Peyer's patch (tissue), 4 donors: ENCODE data around the gene SPC24.

Experiments used
- POLR2A ChIP-seq, 2 donors: fragments of 450-650 bp; IDR thresholded peaks; one replicate each; pipeline ENCODE4 v1.5.1; 2017; ENCODE audit warnings: antibody characterized with exemption in 2 of 2, mild to moderate bottlenecking in 2 of 2, moderate library complexity in 2 of 2
- TF ChIP-seq, protein P1 (sequence below), 6 experiments: fragments of 450-650 bp in 4 of 6; fragments of 200-600 bp in 2 of 6; sonication (generic) in 1 of 6; IDR thresholded peaks; one replicate each; pipeline ENCODE4 v1.5.1; 2017 to 2019; ENCODE audit warnings: antibody characterized with exemption in 6 of 6, mild to moderate bottlenecking in 3 of 6, moderate library complexity in 1 of 6

DNA sequence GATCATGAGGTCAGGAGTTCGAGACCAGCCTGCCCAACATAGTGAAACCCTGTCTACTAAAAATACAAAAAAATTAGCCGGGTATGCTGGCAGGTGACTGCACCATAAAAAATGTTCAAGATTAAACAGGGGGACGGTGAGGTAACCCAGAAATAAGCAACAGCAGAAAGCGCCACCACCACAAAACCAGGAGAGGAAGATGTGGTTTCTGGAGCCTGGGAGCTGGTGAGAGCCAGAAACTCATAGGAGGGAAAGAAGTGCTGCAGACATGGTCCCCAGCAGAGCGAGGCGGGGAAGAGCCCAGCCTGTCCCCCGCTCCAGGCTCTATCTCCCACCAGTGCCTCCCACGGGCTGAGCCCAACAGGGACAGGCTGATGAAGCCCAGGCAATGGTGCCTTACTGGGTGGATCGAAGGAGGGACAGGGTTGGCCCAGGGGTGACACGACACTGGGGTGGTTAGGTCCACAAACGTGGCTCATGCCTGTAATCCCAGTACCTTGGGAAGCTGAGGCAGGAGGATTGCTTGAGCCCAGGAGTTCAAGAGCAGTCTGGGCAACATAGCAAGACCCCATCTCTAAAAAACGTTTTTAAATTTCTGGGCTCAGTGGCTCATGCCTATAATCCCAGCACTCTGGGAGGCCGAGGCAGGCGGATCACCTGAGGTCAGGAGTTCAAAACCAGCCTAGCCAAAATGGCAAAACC is 19.0 kb downstream of the SPC24 start:
- TF ChIP-seq, protein P1, sequence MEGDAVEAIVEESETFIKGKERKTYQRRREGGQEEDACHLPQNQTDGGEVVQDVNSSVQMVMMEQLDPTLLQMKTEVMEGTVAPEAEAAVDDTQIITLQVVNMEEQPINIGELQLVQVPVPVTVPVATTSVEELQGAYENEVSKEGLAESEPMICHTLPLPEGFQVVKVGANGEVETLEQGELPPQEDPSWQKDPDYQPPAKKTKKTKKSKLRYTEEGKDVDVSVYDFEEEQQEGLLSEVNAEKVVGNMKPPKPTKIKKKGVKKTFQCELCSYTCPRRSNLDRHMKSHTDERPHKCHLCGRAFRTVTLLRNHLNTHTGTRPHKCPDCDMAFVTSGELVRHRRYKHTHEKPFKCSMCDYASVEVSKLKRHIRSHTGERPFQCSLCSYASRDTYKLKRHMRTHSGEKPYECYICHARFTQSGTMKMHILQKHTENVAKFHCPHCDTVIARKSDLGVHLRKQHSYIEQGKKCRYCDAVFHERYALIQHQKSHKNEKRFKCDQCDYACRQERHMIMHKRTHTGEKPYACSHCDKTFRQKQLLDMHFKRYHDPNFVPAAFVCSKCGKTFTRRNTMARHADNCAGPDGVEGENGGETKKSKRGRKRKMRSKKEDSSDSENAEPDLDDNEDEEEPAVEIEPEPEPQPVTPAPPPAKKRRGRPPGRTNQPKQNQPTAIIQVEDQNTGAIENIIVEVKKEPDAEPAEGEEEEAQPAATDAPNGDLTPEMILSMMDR (IDR thresholded peaks at IDR 0.05) = no peak
- TF ChIP-seq POLR2A (IDR thresholded peaks at IDR 0.05) = no peak
